ENCODE measurements around the gene COBL. TPM values are rescaled to one million over a fixed set of nuclear protein-coding genes. Genes with fewer than 3 reads are reported as not detected.

Gene COBL
- total RNA-seq, 1 donor from 2014 or later: 1.2 TPM

- DNase-seq (ENCODE audit: low spot score in 2 of 2, unreplicated experiment in 2 of 2): no peak
- Mint-ChIP-seq H3K27me3 (ENCODE audit: low read depth) (peaks cover 5% of the 10 kb centered on the region), H3K27ac (no peak overlapping the region), H3K4me1 (no peaks in the 10 kb centered on the region), H3K9me3 (peaks cover 7% of the 10 kb centered on the region), H3K36me3 (no peaks in the 10 kb centered on the region), H3K4me3 (no peak overlapping the region)
- TF ChIP-seq CTCF (IDR thresholded peaks at IDR 0.05; ENCODE audit: unreplicated experiment): no peak
Observed at GRCh38 chr7:51103718-51104117, 212.9 kb downstream of the COBL start.

GRCh38 chr7:51102828-51103227 is 213.8 kb downstream of the COBL start:
- no peak for DNase-seq (ENCODE audit: low spot score in 2 of 2, unreplicated experiment in 2 of 2)

GRCh38 chr7:51101111-51101757 is 215.4 kb downstream of the COBL start:
- peaks cover 27% of the 10 kb centered on the region for H3K9me3 Mint-ChIP-seq
- no peaks in the 10 kb centered on the region for H3K4me1 Mint-ChIP-seq
- H3K27ac Mint-ChIP-seq: no peak overlapping the region
- peaks cover 4% of the 10 kb centered on the region for H3K36me3 Mint-ChIP-seq
- no peak for TF ChIP-seq CTCF (IDR thresholded peaks at IDR 0.05; ENCODE audit: unreplicated experiment)
- no peak for DNase-seq (ENCODE audit: low spot score in 2 of 2, unreplicated experiment in 2 of 2)
- H3K4me3 Mint-ChIP-seq: no peak overlapping the region
- peaks cover 5% of the 10 kb centered on the region for H3K27me3 Mint-ChIP-seq (ENCODE audit: low read depth)

More at GRCh38 chr7:51102828-51103227, 213.8 kb downstream of the COBL start:
- Mint-ChIP-seq H3K27me3 (ENCODE audit: low read depth) (peaks cover 5% of the 10 kb centered on the region), H3K4me1 (no peaks in the 10 kb centered on the region), H3K36me3 (no peaks in the 10 kb centered on the region), H3K4me3 (no peak overlapping the region), H3K27ac (no peak overlapping the region), H3K9me3 (peaks cover 16% of the 10 kb centered on the region)
- no peak for TF ChIP-seq CTCF (IDR thresholded peaks at IDR 0.05; ENCODE audit: unreplicated experiment)

GRCh38 chr7:51090411-51090810 is 226.2 kb downstream of the COBL start:
- Mint-ChIP-seq H3K4me1 (no peaks in the 10 kb centered on the region), H3K4me3 (no peak overlapping the region), H3K27ac (no peak overlapping the region), H3K27me3 (ENCODE audit: low read depth) (no peaks in the 10 kb centered on the region), H3K36me3 (no peaks in the 10 kb centered on the region), H3K9me3 (peaks cover 24% of the 10 kb centered on the region)
- TF ChIP-seq CTCF (IDR thresholded peaks at IDR 0.05; ENCODE audit: unreplicated experiment): no peak
- no peak for DNase-seq (ENCODE audit: low spot score in 2 of 2, unreplicated experiment in 2 of 2)

GRCh38 chr7:51085034-51085692 is 231.4 kb downstream of the COBL start:
- no peaks in the 10 kb centered on the region for H3K4me1 Mint-ChIP-seq

More at GRCh38 chr7:51085034-51085692, 231.4 kb downstream of the COBL start:
- DNase-seq (ENCODE audit: low spot score in 2 of 2, unreplicated experiment in 2 of 2): no peak
- no peak overlapping the region for H3K27ac Mint-ChIP-seq
- H3K9me3 Mint-ChIP-seq: no peaks in the 10 kb centered on the region
- H3K36me3 Mint-ChIP-seq: no peaks in the 10 kb centered on the region
- H3K4me3 Mint-ChIP-seq: no peak overlapping the region
- no peak for TF ChIP-seq CTCF (IDR thresholded peaks at IDR 0.05; ENCODE audit: unreplicated experiment)
- no peaks in the 10 kb centered on the region for H3K27me3 Mint-ChIP-seq (ENCODE audit: low read depth)

All from mesothelial cell of epicardium (in vitro differentiated cells).